ENCODE data around the gene IREB2.
A peak's percentile ranks its signal among the peaks of the same experiment; 100 is the strongest.
"Not testable (repeated sequence)": the region's sequence is repeated elsewhere in the genome, so short reads cannot be mapped to it uniquely, and the experiment has no call there.

Gene IREB2

GRCh38 chr15:78537266-78537905, 99.4 kb downstream of the IREB2 start:
- H3F3A ChIP-seq (ENCODE audit: insufficient read depth): no peaks in the 10 kb centered on the region
- H3K4me2 ChIP-seq (ENCODE audit: low read depth, low read length, poor library complexity, severe bottlenecking): no peak overlapping the region
- H3K9ac ChIP-seq (ENCODE audit: low read length): no peak overlapping the region
- no peaks in the 10 kb centered on the region for H4K20me1 ChIP-seq (ENCODE audit: low read depth, low read length)
- H3K9me3 ChIP-seq (ENCODE audit: insufficient read depth, low read length): no peaks in the 10 kb centered on the region
- no peak overlapping the region for H3K4me3 ChIP-seq (ENCODE audit: insufficient read depth, low read length, poor library complexity, severe bottlenecking)
- TF ChIP-seq CTCF (IDR thresholded peaks at IDR 0.05; ENCODE audit: insufficient read depth, low read length, poor library complexity, severe bottlenecking) (no peak), EZH2phosphoT487 (conservative IDR thresholded peaks at IDR 0.05; ENCODE audit: low read length) (no peak)
- H3K79me2 ChIP-seq (ENCODE audit: insufficient read depth, low read length): peaks cover 21% of the 10 kb centered on the region
- no peaks in the 10 kb centered on the region for H3K27me3 ChIP-seq (ENCODE audit: low read length)
- H3K36me3 ChIP-seq (ENCODE audit: low read length): peaks cover 8% of the 10 kb centered on the region
- no peak overlapping the region for H3K27ac ChIP-seq (ENCODE audit: low read depth, low read length)
- no peaks in the 10 kb centered on the region for H3K9me2 ChIP-seq (replicated peaks; ENCODE audit: insufficient read depth, low read length)
- no peak overlapping the region for H2AFZ ChIP-seq (ENCODE audit: low read depth, low read length, severe bottlenecking)

GRCh38 chr15:78538358-78538757, 100.3 kb downstream of the IREB2 start:
- H3K27ac ChIP-seq (ENCODE audit: low read depth, low read length): no peak overlapping the region
- H3K9me2 ChIP-seq (replicated peaks; ENCODE audit: insufficient read depth, low read length): no peaks in the 10 kb centered on the region
- peaks cover 16% of the 10 kb centered on the region for H3K36me3 ChIP-seq (ENCODE audit: low read length)
- H3K4me2 ChIP-seq (ENCODE audit: low read depth, low read length, poor library complexity, severe bottlenecking): no peak overlapping the region
- H3K9ac ChIP-seq (ENCODE audit: low read length): no peak overlapping the region
- peaks cover 31% of the 10 kb centered on the region for H3K79me2 ChIP-seq (ENCODE audit: insufficient read depth, low read length)
- H2AFZ ChIP-seq (ENCODE audit: low read depth, low read length, severe bottlenecking): no peak overlapping the region
- H3K9me3 ChIP-seq (ENCODE audit: insufficient read depth, low read length): no peaks in the 10 kb centered on the region
- H3K4me3 ChIP-seq (ENCODE audit: insufficient read depth, low read length, poor library complexity, severe bottlenecking): no peak overlapping the region
- H4K20me1 ChIP-seq (ENCODE audit: low read depth, low read length): no peaks in the 10 kb centered on the region
- no peaks in the 10 kb centered on the region for H3F3A ChIP-seq (ENCODE audit: insufficient read depth)
- TF ChIP-seq CTCF (IDR thresholded peaks at IDR 0.05; ENCODE audit: insufficient read depth, low read length, poor library complexity, severe bottlenecking) (no peak), EZH2phosphoT487 (conservative IDR thresholded peaks at IDR 0.05; ENCODE audit: low read length) (no peak)
- H3K27me3 ChIP-seq (ENCODE audit: low read length): no peaks in the 10 kb centered on the region

GRCh38 chr15:78539464-78540140, 101.6 kb downstream of the IREB2 start:
- Histone ChIP-seq H3K79me2 (ENCODE audit: insufficient read depth, low read length) (peaks cover 32% of the 10 kb centered on the region), H3K36me3 (ENCODE audit: low read length) (peaks cover 23% of the 10 kb centered on the region), H2AFZ (ENCODE audit: low read depth, low read length, severe bottlenecking) (peak overlapping the region; percentile 84), H3K9ac (ENCODE audit: low read length) (peak overlapping the region; percentile 86), H3K27ac (ENCODE audit: low read depth, low read length) (peak overlapping the region; percentile 25; the same call in 1 of the 2 replicates), H3K4me3 (ENCODE audit: insufficient read depth, low read length, poor library complexity, severe bottlenecking) (peak overlapping the region; percentile 86), H3K4me2 (ENCODE audit: low read depth, low read length, poor library complexity, severe bottlenecking) (peak overlapping the region; percentile 95)
- not testable (repeated sequence) for H3K9me2 ChIP-seq (replicated peaks; ENCODE audit: insufficient read depth, low read length); H3K27me3 ChIP-seq (ENCODE audit: low read length); H3K9me3 ChIP-seq (ENCODE audit: insufficient read depth, low read length); H3F3A ChIP-seq (ENCODE audit: insufficient read depth); H4K20me1 ChIP-seq (ENCODE audit: low read depth, low read length)

Data from SU-DHL-6 (cell line).